SHP77 treated with DMSO at 0.1 percent for 48 hours (cell line): ENCODE measurements around the gene C1orf74.

ENCODE experiments used
- DNase-seq: peaks from one replicate; lab custom pipeline; 2025; lab: John Stamatoyannopoulos, UW

The C1orf74 gene

DNA sequence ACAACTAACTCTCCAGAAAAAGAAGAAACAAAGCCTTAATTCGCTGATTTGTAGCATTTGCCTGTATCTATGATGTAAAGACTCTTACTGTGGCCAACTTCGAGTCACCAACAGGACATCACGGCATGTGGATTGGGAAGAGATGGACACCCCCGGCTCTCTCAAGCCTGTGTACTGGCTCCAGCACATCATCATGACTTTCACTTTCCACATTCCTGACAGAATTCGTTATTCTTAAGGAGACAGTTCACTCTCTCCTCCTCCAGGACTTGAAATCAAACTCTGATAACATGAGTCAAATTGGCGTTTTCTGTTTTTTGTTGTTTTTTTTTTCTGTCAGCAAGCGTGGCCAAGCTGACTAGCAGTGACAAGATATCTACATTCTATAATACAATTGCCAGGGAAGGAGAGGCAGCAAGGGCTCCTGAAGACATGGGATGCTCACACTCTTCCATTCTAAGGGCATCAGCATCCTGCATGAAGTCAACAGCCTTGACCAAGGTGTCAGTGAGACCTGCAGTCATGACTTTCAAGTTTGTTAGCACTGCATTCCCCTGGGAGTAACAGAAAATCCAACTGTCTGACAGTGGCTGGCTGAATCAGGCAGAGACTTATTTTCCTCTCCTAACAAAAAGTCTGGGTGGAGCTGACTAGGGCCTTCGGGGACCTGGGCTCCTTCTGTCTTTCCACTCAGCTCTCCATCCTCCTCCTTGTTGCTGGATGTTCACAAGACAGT lies 41.8 kb downstream of the C1orf74 start:
- DNase-seq: no peak

DNA sequence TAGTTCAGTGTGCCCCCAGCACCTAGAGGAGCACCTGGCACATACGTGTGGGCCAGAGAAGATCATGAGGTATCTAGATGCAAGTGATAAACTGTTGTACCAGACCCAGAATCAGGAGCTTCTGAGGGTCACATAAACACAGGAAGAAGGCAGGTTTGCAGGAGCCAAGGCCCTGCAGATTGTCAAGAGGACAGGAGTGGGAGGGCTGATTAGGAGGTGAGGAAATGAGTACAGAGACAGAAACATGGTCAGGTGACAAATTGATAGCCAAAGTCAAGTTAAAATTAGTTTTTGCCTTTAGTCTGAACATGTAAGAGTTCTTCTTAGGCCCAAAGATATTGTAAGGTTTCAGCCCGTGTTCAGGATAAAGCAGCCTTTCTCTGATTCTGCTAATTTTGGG lies 42.5 kb downstream of the C1orf74 start:
- DNase-seq: no peak

DNA sequence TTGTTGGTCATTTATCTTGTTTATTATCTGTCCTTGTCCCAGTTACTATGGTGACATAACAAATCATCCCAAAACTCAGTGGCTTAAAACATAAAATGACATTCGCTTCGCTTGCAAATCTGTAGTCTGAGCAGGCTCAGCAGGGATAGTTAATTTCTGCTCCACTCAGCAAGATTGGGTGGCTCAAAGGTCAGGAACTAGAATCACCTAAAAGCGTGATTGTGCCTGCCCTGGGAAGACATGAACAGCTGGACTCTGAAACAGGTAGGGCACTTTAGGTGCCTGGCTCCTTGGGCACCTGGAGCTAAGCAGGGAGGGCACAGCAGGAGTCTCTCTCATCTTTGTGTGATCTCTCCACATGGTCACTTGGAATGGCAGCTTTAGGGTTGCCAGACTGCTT lies 43.2 kb downstream of the C1orf74 start:
- DNase-seq: no peak

DNA sequence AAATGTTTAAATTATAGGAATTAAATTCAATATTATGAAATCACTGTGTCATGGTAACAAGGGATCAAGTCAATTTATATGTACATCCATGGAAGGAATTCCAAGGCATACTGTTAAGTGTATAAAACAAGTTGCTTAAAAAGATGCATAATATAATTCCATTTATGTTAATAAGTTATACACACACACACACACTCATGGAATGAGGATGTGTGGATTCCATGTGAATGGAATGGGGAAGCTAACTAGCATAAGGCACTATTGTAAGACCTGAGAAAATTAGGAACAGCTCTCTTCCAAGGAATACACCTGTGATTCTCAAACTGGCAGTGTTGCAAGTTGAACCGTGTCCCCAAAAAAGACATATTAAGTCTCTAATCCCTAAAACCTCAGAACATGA lies 46.1 kb downstream of the C1orf74 start:
- DNase-seq: no peak

DNA sequence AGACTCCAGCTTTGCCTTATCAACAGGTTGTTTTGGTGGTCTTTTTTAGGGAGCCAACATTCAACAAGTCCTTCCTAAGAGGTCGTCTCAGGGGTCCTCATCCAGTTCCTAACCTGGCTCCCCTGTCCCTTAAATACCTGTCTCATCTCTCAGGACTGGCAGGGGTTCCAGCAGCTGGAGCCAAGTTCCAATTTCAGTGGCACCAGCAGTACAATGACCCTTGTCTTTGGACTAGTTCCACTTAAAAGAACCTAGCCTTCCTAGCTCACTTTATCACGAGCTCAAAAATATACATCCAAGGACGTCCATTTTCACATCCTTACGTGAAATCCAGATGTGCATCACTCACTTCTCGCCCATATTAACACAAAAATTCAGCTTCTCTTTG lies 47.2 kb downstream of the C1orf74 start:
- no peak for DNase-seq

DNA sequence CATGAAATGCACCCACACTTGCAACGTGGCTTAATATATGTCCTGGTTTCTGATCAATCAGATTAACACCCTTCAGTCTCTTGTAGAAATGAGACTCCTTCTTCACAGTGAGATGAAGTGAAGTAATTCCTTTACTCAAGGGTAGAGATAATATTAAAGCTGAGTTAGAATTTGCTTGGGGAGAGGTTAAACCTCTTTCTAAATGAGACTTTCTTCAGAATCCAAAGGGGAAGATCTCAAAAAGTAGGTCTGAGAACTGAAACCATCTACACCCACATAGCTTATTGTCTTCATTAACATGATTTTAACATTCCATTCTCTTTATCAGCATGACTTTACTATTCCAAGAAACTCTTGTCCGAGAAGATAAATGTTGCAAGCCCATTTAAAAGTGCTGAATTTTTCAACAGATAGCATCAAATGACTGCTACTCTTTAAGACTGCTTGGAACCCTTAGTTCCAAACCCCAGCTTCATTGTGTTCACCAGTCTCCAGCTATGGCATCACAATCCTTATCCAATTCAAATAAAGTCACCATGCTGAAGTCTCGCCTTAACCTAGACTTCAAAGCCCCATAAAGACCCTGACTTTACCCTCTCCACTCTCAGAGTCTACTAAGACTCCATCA lies 47.8 kb downstream of the C1orf74 start:
- no peak for DNase-seq

DNA sequence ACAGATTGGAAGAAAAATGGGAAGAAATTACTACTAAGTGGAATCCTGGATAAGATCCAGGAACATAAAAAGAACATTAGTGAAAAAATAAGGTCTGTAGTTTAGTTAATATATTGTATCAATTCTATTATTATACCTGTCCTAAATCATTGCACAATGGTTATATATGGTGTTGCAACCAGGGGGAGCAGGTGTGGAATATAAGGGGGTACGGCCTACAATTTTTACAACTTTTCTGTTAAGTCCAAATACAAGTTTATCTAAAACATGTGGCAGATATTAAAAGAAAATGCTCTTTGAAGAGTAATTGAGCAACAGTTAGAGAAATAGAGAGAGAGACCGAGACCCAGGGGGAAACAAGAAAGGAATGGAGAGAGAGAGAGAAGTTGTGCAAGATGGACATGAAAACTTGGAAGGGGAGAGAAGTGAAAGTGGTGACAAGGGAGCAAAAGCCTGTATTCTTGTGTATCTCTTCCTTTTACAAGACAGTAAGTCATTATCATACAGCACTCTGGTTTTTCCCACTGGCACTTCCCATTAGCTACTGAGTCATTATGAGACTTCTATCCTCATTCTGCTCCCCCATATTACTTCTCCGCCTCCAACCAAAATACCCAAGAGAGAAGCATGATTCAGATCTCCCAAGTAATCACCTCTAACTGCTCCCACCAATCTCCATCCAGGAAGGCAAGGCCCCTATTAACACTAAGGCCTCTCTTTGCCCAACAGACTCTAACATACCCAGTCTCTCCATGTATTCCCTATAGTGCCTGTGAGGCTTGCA lies 50.8 kb downstream of the C1orf74 start:
- no peak for DNase-seq

DNA sequence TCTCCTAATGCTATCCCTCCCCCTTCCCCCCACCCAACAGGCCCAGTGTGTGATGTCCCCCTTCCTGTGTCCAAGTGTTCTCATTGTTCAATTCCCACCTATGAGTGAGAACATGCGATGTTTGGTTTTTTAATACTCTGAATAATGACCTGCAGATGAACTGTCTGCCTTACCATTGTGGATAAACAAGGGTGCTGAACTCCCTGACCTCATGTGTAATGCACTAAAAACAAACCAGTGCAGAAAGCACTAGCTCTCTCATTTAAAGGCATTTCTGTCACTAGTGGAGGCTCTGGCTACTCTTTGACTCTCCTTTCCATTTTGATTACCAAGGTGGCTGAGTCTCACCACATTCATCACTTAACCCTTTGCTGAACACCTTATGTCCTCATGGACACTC lies 51.6 kb downstream of the C1orf74 start:
- no peak for DNase-seq

DNA sequence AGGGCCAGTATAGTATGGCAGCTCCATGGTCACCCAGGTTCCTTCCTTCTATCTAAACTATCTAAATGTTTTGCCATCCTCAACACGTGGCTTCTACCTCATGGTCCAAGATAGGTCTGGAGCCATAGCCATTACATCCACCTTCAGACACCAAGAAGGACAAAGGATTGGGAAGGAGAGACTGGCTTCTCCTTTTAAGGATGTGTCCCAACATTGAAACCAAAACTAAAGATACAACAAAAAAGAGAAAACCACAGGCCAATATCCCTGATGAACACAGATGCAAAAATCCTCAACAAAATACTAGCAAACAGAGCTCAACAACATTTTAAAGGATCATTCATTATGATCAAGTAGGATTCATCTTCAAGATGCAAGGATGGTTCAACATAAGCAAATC lies 54.9 kb downstream of the C1orf74 start:
- DNase-seq: no peak
